Measurements from ENCODE around the gene SEC24C.

The SEC24C gene

DNA sequence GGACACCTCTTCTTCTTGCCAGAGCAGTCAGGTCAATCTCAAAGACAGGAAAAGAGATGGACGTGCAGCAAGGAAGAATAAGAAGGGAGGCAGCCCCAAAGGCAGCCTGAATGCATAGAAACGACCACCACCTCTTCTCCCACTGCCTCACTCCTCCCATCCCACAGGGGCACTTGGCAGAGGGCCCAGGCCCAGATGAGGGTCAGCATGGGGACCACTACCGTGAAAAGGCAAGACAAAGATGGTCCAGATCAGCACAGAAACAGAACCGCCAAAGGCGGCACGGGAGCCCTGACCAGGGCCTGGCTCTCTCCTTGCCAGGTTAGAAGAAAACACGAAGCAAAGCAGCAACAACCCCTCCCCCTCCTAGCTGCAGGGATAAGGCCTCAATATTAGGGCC lies 69.2 kb downstream of the SEC24C start:
- H3K9me3 Mint-ChIP-seq = no peaks in the 10 kb centered on the region
- H3K27ac Mint-ChIP-seq = peak overlapping the region in 2 of 3 experiments; percentile 41 to 50
- H3K4me1 Mint-ChIP-seq = peaks cover 13% of the 10 kb centered on the region
- H3K4me3 Mint-ChIP-seq = peak overlapping the region; percentile 74 to 86 (median 84)
- peaks cover 4% of the 10 kb centered on the region for H3K27me3 Mint-ChIP-seq (ENCODE audit: low read depth)
- TF ChIP-seq, protein P1, sequence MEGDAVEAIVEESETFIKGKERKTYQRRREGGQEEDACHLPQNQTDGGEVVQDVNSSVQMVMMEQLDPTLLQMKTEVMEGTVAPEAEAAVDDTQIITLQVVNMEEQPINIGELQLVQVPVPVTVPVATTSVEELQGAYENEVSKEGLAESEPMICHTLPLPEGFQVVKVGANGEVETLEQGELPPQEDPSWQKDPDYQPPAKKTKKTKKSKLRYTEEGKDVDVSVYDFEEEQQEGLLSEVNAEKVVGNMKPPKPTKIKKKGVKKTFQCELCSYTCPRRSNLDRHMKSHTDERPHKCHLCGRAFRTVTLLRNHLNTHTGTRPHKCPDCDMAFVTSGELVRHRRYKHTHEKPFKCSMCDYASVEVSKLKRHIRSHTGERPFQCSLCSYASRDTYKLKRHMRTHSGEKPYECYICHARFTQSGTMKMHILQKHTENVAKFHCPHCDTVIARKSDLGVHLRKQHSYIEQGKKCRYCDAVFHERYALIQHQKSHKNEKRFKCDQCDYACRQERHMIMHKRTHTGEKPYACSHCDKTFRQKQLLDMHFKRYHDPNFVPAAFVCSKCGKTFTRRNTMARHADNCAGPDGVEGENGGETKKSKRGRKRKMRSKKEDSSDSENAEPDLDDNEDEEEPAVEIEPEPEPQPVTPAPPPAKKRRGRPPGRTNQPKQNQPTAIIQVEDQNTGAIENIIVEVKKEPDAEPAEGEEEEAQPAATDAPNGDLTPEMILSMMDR (IDR thresholded peaks at IDR 0.05; ENCODE audit: unreplicated experiment in 3 of 3) = no peak
- peaks cover 13% of the 10 kb centered on the region for H3K36me3 Mint-ChIP-seq (ENCODE audit: low read depth)

DNA sequence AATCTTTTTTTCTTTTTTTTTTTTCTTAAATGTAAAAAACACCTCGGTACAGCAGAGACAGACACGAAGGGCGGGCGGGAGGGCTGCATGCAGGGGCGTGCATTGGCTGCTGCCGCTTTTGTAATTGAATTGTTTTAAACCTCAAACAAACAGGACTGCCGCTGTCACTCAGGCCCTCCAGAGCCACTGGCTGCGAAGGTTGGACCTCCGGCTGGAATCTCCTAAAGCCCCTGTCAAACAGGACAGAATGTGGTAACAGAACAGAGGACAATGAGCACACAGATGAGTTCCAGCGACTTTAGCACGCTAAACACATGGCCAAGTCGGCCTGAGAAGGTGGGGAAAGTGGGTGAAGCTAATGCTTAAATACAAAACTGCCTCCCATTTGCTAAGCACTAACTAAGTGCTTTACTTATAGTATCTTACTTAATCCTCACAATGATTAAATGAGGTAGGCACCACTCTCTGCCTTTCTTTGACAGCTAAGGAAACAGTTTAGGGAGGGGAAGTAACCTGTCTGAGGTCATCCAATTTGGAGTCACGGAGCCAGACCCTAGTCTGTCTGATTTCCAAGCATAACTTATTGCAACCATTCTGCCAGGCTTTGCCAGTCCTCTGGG lies 70.2 kb downstream of the SEC24C start:
- TF ChIP-seq, protein P1 (IDR thresholded peaks at IDR 0.05; ENCODE audit: unreplicated experiment in 3 of 3) = no peak
- Mint-ChIP-seq H3K27me3 (ENCODE audit: low read depth) (peaks cover 8% of the 10 kb centered on the region), H3K4me1 (peaks cover 14% of the 10 kb centered on the region), H3K4me3 (no peak overlapping the region), H3K36me3 (ENCODE audit: low read depth) (peaks cover 6% of the 10 kb centered on the region), H3K27ac (no peak overlapping the region), H3K9me3 (no peaks in the 10 kb centered on the region)

DNA sequence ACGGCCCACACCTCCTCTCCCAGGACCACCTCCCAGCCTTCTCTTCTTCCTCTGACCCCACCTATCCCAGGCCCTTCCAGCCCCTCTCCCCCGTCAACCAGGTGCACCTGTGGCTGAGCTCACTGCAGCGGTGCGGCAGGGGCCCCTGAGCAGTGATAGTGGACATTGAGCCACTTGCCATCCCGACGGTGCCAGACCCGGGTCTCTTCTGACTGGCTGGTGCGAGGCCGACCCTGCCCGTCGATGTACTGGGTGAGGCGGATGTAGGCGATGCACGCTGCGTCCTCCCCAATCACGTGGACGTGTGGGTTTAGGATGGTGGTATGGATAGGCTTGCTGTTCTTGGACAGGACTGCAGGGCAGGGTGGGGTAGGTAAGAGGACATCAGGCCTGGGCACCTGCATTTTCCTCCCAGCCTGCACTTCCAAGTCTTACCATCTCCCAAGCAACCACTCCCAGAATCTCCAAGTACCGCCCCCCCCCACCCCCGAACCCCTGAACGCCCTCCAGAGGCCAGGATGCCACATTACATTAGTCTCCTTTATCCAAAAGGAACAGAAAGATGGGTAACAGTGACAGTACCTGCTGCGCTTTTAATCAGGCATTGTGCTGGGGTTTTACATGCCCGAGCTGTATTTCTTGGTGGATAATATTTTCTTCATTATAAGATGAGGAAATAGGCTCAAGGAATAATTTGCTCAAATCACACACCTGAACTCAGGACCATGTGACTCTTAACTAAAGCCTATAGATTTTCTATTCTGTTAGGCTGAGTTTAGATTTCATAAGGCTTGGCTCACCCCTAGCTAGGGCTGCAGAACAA lies 70.9 kb downstream of the SEC24C start:
- H3K4me3 Mint-ChIP-seq = no peak overlapping the region
- no peak overlapping the region for H3K27ac Mint-ChIP-seq
- H3K9me3 Mint-ChIP-seq = no peaks in the 10 kb centered on the region
- H3K36me3 Mint-ChIP-seq (ENCODE audit: low read depth) = peaks cover 6% of the 10 kb centered on the region
- TF ChIP-seq, protein P1 (IDR thresholded peaks at IDR 0.05; ENCODE audit: unreplicated experiment in 3 of 3) = peak in 1 of 3 experiments; percentile 13
- peaks cover 8% of the 10 kb centered on the region for H3K27me3 Mint-ChIP-seq (ENCODE audit: low read depth)
- H3K4me1 Mint-ChIP-seq = peaks cover 15% of the 10 kb centered on the region

DNA sequence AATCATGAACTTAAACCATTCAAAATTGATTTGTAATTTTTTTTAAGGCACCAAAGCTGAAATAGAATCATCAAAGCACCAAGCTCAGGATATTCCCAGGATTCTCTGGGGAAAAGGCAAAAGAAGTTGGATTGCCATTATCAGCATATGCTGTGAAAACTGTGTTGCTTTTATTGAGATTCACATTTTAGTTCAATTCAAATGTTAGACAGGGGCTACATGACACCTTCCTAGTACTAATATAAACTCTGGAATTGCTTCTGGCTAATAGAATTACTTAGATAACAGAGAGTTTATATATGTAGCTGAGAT lies 71.5 kb downstream of the SEC24C start:
- H3K27me3 Mint-ChIP-seq (ENCODE audit: low read depth) = peaks cover 8% of the 10 kb centered on the region
- H3K36me3 Mint-ChIP-seq (ENCODE audit: low read depth) = peaks cover 6% of the 10 kb centered on the region
- H3K4me1 Mint-ChIP-seq = peaks cover 12% of the 10 kb centered on the region
- TF ChIP-seq, protein P1 (IDR thresholded peaks at IDR 0.05; ENCODE audit: unreplicated experiment in 3 of 3) = no peak
- no peak overlapping the region for H3K4me3 Mint-ChIP-seq
- H3K9me3 Mint-ChIP-seq = no peaks in the 10 kb centered on the region
- peak overlapping the region in 1 of 3 experiments; percentile 68 for H3K27ac Mint-ChIP-seq

DNA sequence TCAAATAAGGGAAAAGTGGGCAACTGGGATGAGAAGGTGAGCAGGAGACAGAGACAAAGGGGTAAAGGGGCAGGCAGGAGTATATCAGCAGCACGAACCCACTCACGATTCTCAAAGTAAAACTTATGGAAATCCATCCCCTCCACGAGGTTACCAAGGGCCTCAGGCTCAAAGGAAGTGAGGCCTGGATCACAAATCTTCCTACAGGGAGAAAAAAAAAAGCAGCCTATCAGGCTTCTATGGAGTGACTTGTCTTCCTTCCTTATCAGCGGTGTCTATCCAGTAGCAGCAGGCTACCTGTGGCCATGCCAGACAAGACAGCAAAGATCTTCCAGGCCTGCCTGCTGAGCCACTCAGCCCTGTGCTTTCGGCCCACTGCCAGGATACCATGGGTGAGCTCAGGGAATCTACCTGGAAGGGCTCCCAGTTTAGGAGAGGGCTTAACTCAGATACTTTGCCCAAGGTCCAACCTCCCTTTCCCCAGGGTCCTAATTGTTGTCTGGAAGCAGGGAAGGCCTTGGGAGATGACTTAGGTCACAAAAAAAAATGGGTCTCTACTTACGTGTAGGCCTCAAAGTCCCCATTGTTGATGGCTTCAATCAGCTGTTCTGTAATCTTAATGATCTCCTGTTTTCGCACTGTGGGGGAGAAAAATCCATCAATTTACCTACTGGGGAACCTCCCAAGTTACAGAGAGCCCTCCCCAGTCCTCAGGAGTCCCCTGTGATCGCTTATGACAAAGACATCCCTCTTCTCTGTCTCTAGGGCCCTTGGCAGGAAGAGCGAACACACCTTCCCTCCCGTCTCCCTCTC lies 73.0 kb downstream of the SEC24C start:
- H3K36me3 Mint-ChIP-seq (ENCODE audit: low read depth) = peaks cover 11% of the 10 kb centered on the region

More for the DNA sequence above, 73.0 kb downstream of the SEC24C start:
- TF ChIP-seq, protein P1 (IDR thresholded peaks at IDR 0.05; ENCODE audit: unreplicated experiment in 3 of 3) = no peak
- Mint-ChIP-seq H3K4me1 (peaks cover 12% of the 10 kb centered on the region), H3K27me3 (ENCODE audit: low read depth) (peaks cover 8% of the 10 kb centered on the region), H3K9me3 (no peaks in the 10 kb centered on the region), H3K27ac (peak overlapping the region in 1 of 3 experiments; percentile 18), H3K4me3 (no peak overlapping the region)

Measured in nephron (organoid).